Mucosa of stomach (tissue), 1 donor: ENCODE results near the gene TRIM41.
"Not testable (repeated sequence)": the region's sequence is repeated elsewhere in the genome, so short reads cannot be mapped to it uniquely, and the experiment has no call there.

ENCODE experiments used
- H3K27me3 ChIP-seq: one replicate; pipeline ENCODE4 v1.7.0; 2013; ENCODE audit warnings: mild to moderate bottlenecking, low read length; ENCODE audit not compliant: control insufficient read depth, insufficient read depth
- H3K36me3 ChIP-seq: one replicate; pipeline ENCODE4 v1.7.0; 2013; ENCODE audit warnings: low read length; ENCODE audit not compliant: control insufficient read depth, insufficient read depth
- H3K4me1 ChIP-seq: one replicate; pipeline ENCODE4 v1.7.0; 2013; ENCODE audit warnings: mild to moderate bottlenecking, low read length; ENCODE audit not compliant: control insufficient read depth, insufficient read depth
- H3K4me3 ChIP-seq: one replicate; pipeline ENCODE4 v1.7.0; 2013; ENCODE audit warnings: low read length
- H3K9ac ChIP-seq: one replicate; pipeline ENCODE4 v1.7.0; 2013; ENCODE audit warnings: mild to moderate bottlenecking, low read length, moderate library complexity
- H3K9me3 ChIP-seq: one replicate; pipeline ENCODE4 v1.7.0; 2013; ENCODE audit warnings: mild to moderate bottlenecking, low read length, moderate library complexity; ENCODE audit not compliant: control insufficient read depth
- donor health status: Pancreatic carcinoma.

Gene TRIM41

DNA sequence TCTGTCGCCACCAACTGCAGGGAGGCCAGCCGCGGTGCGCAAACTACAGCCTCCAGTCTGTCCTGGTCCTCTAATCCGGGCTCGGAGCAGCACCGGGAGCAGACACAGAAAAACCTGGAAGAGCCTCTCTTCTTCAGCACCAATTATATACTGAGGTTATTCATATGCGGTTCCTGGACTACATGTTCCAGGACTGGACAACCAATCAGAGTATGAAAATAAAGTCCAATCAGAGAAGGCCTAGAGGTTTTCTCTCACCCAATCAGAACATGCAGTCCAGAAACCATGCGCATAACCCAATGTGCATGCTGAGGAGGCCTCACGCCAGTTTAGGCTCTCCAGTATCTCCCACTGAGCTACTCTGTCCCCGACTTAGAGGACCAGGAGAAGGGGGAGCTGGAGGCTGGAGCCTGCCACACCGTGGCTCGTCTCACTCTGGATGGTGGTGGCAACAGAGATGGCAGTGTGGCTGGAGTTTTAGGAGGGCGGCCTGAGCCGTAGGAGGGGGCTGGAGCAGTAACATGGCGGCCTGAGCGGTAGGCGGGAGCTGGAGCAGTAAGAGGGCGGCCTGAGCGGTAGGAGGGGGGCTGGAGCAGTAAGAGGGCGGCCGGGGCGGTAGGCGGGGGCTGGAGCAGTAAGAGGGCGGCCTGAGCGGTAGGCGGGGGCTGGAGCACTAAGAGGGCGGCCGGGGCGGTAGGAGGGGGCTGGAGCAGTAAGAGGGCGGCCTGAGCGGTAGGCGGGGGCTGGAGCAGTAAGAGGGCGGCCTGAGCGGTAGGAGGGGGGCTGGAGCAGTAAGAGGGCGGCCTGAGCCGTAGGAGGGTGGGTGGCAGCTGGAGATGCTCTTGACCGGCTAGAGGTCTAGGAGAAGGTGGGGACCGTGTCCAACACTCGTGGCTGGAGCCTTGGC lies 58.2 kb downstream of the TRIM41 start:
- no peaks in the 10 kb centered on the region for H3K4me1 ChIP-seq
- no peak overlapping the region for H3K4me3 ChIP-seq
- no peaks in the 10 kb centered on the region for H3K36me3 ChIP-seq
- no peaks in the 10 kb centered on the region for H3K9me3 ChIP-seq
- H3K9ac ChIP-seq: no peak overlapping the region
- H3K27me3 ChIP-seq: no peaks in the 10 kb centered on the region

- H3K27me3 ChIP-seq: no peaks in the 10 kb centered on the region
- H3K9ac ChIP-seq: no peak overlapping the region
- H3K4me1 ChIP-seq: no peaks in the 10 kb centered on the region
- no peaks in the 10 kb centered on the region for H3K9me3 ChIP-seq
- H3K4me3 ChIP-seq: no peak overlapping the region
- no peaks in the 10 kb centered on the region for H3K36me3 ChIP-seq
These were observed 58.9 kb downstream of the TRIM41 start for GRCh38 chr5:181281984-181282316.

DNA sequence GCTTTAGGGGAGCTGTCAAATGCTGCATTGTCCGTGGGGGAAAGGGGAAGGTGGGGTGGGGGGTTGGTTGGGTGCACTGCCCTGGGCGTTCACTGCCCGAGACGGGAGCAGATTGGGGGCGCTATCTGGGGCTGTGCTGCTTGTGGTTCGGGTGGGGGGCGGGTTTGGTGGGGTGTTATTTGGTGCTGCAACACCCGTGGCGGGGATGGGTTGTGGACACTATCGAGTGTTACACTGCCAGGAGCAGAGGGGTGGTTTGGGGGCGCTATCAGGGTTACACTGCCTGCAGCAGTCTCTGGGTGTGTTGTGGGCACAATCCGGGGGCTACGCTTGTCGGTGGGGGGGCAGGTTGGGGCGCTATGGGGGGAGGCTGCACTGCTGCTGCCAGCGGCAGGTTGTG lies 59.3 kb downstream of the TRIM41 start:
- not testable (repeated sequence) for H3K9ac ChIP-seq, H3K36me3 ChIP-seq, H3K4me3 ChIP-seq, H3K27me3 ChIP-seq, H3K4me1 ChIP-seq, H3K9me3 ChIP-seq

GRCh38 chr5:181282874-181283273 lies 59.8 kb downstream of the TRIM41 start:
- H3K9me3 ChIP-seq: no peaks in the 10 kb centered on the region

GRCh38 chr5:181283347-181283746 lies 60.3 kb downstream of the TRIM41 start:
- Histone ChIP-seq H3K4me1 (no peaks in the 10 kb centered on the region), H3K9me3 (no peaks in the 10 kb centered on the region), H3K4me3 (no peak overlapping the region), H3K36me3 (no peaks in the 10 kb centered on the region), H3K9ac (no peak overlapping the region), H3K27me3 (no peaks in the 10 kb centered on the region)

More at GRCh38 chr5:181282874-181283273, 59.8 kb downstream of the TRIM41 start:
- no peak overlapping the region for H3K4me3 ChIP-seq
- no peaks in the 10 kb centered on the region for H3K4me1 ChIP-seq
- H3K36me3 ChIP-seq: no peaks in the 10 kb centered on the region
- no peak overlapping the region for H3K9ac ChIP-seq
- H3K27me3 ChIP-seq: no peaks in the 10 kb centered on the region

DNA sequence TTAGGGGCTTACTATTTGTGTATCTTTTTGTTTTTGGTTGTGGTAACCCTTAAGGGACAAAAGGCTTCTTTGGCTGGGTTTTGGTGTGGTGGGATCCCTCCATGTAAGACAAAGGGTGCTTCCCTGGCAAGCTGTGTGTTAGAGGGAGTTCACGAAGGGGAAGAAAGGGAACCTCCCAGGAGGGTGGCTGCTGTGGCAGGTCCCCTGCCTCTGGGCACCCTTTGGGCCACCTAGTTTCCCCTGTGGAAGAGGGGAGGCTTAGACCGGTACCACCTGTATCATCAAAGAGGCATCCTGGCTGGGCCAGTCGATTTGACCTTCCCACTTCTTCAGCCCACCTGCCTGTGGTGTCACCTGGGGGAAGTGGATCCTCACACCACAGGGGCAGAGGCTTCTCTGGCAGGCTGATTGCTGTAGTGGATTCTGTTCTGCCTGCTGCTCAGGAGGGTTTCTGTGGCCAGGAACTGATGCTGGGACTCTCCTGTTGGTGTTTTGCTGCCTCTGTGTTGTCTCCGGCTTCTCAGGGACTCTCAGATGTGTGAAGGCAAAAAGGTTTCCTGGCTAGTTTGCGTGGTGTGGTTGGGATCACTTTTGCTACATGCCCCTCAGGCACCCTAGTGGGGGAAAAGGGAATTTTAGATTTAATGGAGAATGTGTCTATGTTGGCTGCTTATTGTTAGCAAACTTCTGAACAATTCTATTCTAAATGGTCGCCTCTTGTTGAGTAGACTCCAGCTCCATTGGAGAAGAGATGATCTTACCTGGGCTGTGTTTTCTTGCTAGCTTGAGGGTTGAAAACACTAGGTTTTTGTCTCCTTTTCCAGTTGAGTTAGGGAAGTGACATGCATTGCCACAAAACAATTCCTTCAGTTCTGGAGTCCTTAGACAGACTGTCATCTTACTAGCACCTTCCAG lies 61.0 kb downstream of the TRIM41 start:
- H3K9me3 ChIP-seq, H3K36me3 ChIP-seq, H3K9ac ChIP-seq, H3K27me3 ChIP-seq, H3K4me3 ChIP-seq, H3K4me1 ChIP-seq: not testable (repeated sequence)
